ENCODE data around the gene LIMCH1. TPM values are rescaled to one million over a fixed set of nuclear protein-coding genes. Genes with fewer than 3 reads are reported as not detected.
A peak's percentile ranks its signal among the peaks of the same experiment; 100 is the strongest.
"Not testable (repeated sequence)": the region's sequence is repeated elsewhere in the genome, so short reads cannot be mapped to it uniquely, and the experiment has no call there.

Gene LIMCH1
- 17.7 and 65.0 TPM in 2 replicates for total RNA-seq

- DNase-seq (ENCODE audit: low read depth): peak; percentile 47
These were observed at the start of gene LIMCH1 for GRCh38 chr4:41538017-41538733. Gene LIMCH1, plus strand, starts transcription at chr4:41538157. Its CDS starts 67,839 bp downstream, at chr4:41605996.

DNA sequence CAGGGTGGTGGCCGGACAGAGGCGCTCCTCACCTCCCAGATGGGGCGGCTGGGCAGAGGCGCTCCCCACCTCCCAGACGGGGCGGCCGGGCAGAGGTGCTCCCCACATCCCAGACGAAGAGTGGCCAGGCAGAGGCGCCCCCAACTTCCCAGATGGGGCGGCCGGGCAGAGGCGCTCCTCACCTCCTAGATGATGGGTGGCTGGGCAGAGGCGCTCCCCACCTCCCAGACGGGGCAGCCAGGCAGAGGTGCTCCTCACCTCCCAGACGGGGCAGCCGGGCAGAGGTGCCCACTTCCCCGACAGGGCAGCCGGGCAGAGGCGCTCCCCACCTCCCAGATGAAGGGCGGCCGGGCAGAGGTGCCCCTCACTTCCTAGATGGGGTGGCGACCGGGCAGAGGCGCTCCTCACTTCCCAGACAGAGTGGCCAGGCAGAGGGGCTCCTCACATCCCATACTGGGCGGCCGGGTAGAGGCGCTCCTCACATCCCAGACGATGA, 46.8 kb upstream of the LIMCH1 start:
- DNase-seq (ENCODE audit: low read depth): not testable (repeated sequence)

DNA sequence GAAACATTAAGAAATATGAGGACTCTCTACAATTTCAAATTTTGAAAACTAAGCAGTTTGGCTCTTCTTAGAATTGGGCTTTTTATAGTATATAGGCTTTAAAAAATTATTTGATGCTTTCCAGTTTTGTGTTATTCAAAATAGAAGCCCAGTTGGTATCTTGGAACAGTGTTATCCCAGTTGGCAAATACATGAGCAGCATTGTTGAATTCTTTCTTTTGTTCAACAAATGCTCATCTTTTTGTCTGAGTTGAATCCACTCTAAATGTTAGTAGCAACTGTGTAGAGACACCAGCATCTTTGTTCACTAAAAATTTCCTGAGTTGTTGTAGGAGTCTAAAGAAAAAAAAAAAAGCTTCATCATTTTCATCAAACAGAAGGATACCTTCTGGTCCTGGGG, 41.0 kb upstream of the LIMCH1 start:
- DNase-seq (ENCODE audit: low read depth): no peak

DNA sequence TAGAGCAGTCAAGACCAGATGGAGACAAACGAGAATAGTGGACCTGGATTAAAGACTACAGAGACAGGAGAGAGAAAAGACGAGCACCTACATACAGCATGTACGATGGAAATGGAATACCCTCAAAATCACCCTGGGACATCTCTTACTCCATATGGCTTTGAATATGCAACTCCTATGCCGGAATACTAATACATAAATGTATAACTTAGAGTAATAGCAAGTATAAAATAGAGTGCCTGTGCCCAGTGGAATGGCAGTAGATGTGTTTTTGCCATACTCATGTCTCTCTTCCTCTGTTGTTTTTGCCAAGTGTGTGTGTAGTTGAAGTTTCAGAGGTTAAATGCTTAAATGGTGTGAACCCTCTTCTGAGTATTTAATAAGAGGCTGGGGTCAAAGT, 39.8 kb upstream of the LIMCH1 start:
- DNase-seq (ENCODE audit: low read depth): no peak

GRCh38 chr4:41504167-41504818, 33.7 kb upstream of the LIMCH1 start:
- no peak for DNase-seq (ENCODE audit: low read depth)

- DNase-seq (ENCODE audit: low read depth): peak; percentile 86
These were observed 32.7 kb upstream of the LIMCH1 start for GRCh38 chr4:41505161-41505661.

DNA sequence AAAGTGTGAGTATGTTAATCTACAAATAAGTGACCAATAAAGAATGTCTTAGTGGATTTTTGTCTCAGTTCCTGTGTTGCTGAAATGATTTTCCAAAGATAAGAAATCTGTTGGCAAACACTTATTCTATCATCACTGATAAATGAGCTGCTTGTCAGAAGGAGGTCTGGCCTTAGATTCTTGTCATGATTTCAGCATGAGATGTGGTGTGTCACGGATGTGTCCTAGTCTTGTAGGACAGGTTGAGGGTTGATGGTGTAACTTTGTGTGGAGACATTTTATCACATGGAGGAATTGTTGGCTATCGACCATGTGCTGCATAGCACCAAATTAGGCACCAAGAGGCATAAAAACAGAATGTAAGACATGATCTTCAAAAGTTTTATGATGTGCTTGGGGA, 31.8 kb upstream of the LIMCH1 start:
- peak; percentile 78 for DNase-seq (ENCODE audit: low read depth)

DNA sequence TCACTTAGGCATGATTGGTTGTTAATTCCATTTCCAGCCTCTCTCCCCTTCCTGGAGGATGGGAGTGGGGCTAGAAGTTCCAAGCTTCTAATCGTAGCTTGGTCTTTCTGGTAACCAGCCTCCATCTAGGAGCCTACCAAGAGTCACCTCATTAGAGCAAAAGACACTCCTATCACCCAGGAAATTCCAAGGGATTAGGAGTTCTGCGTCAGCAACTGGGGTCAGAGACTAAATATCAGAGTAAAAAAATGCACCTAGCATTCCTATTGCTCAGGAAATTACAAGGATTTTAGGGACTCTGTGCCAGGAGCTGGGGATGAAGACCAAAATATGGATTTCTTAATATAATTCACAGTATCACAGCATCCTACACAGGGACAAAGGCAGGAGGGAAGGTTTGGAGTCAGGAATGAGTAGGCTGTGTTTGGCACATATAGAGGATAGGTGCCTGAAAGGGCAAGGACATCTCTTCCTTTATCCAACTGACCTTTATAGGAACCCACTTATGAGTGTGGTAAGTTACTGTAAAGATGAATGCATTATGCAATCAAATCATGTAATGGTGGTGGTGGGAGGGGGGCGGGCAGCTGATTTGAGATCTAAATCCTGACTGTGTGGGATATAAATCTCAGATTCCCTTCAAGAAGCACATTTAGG, 30.5 kb upstream of the LIMCH1 start:
- no peak for DNase-seq (ENCODE audit: low read depth)

DNA sequence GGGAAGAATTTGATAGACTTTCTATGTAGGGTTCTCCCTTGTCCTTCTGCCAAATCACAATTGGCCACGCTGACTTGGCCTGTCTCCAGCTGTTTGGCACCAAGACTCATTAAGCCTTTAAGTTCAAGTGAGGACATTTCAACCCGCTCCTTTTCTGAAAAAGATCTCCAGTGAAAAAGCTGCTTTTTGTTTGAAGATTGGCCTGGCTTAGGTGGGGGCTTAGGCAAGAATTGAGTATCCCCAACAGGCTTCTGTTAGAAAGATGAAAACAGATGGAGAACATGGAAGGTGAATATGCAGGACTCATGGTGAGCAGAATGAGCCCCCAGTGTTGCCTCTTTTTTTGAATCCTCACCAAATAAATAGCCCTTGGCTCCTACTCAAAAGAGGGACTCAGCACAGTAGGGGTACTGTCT, 28.5 kb upstream of the LIMCH1 start:
- peak; percentile 47 for DNase-seq (ENCODE audit: low read depth)

DNA sequence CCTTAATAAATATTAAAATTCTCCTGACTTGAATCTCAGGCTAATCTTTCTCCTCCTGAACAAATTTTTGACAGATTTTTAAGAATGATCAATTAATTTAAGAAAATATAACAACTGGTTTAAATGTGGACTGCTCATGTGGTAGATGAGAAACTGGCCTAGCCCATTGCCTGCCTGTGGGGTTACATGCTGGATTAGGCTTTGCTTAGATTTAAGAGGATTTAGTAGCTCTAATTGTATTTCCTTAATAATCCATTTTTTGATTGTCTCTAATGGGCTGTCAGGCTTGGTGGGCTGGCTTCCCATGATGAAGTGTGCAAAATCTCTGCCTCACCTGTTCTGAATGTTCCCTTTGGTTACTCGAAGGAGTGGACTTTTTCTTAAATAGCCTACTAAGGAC, 27.8 kb upstream of the LIMCH1 start:
- DNase-seq (ENCODE audit: low read depth): no peak

GRCh38 chr4:41512136-41512535, 25.8 kb upstream of the LIMCH1 start:
- DNase-seq (ENCODE audit: low read depth): peak; percentile 71

GRCh38 chr4:41512596-41512995, 25.4 kb upstream of the LIMCH1 start:
- no peak for DNase-seq (ENCODE audit: low read depth)

DNA sequence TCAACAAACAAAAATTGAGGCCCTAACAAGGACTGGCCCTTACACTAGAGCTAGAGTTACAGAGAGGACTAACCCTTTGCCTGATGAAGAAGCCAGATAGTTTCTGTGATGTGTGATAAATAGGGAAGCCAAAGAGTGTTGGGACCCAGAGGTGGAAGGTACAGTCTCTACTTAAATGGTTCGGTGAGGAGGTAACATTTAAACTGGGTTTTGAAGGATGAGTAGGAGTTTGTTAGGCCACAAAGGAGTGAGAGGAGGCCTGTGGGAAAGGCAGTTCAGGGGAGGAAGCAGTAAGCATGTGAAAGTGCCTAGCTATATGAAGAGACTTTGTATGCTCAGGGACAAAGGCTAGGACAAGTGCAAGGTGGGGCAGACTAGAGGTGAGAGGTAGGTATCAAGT, 23.8 kb upstream of the LIMCH1 start:
- no peak for DNase-seq (ENCODE audit: low read depth)

DNA sequence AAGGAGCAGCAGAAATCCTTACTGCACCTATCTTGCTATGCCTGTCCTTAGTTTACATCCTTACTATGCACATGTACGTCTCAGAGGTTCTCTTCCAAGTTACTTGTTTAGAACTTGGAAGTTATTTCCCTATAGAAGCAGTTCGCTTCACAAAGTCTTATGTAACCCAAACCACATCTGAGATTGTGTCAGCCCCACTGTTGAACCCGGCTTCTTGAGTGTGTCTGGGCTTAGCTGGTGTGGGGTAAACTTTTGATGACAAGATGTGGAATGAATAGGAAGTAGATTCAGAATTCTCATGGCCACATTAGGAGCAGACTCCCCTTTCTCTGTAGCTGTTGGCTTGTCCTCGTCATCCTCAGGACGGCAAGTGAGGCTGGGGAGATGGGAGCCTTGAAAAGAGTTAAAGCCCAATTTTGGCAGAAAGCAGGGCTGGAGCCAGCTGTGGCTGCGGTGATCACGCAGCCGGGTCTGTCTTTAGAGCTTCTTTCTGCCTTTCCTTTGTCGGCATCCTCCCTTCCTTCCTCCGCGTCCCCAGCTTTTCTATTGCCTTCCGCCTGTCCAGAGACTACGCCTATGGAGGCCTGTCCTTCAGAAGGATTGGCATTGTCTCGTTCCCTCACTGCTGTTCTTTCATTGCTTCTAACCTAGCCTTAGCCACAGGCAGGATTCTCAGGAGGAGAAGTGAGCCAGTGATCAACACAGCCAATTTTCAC, 23.0 kb upstream of the LIMCH1 start:
- no peak for DNase-seq (ENCODE audit: low read depth)

GRCh38 chr4:41517121-41517520, 20.8 kb upstream of the LIMCH1 start:
- no peak for DNase-seq (ENCODE audit: low read depth)

- no peak for DNase-seq (ENCODE audit: low read depth)
These were observed 20.2 kb upstream of the LIMCH1 start for GRCh38 chr4:41517747-41518146.

GRCh38 chr4:41524425-41524824, 13.5 kb upstream of the LIMCH1 start:
- DNase-seq (ENCODE audit: low read depth): no peak

- peak; percentile 99 for DNase-seq (ENCODE audit: low read depth)
These were observed 12.8 kb upstream of the LIMCH1 start for GRCh38 chr4:41525129-41525528.

GRCh38 chr4:41526628-41527027, 11.3 kb upstream of the LIMCH1 start:
- no peak for DNase-seq (ENCODE audit: low read depth)

DNA sequence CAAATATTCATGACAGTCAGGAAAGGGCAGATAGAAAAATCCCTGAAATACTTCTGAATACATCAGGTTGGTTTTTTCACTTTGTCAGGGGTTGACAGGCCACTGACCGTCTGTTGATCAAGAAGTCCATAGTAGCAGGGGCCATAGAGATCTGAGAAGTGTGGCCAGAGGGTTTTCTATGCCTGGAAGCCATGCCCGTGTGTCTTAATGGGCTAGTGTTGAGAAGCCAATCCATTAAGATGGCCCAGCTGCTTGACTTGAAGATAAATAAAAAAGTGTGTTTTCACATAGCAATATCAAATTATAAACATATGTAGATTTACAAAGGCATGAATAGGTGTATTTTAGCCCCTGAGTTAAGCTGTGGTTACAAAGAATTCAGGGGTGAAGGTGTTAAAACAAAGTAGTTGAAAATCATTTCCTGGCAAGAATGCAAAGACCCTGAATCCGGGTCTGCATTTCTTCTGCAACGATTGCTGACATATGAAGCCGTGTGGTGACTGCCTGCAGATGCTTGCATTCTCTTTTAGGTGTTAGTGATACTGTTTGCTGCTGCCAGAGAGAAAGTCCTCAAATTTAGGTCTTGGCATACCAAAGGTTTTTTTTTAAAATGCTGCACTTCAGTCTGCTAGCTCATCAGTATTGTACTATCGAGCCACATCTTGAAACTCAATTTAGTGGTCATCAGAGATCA, 9.3 kb upstream of the LIMCH1 start:
- DNase-seq (ENCODE audit: low read depth): no peak

DNA sequence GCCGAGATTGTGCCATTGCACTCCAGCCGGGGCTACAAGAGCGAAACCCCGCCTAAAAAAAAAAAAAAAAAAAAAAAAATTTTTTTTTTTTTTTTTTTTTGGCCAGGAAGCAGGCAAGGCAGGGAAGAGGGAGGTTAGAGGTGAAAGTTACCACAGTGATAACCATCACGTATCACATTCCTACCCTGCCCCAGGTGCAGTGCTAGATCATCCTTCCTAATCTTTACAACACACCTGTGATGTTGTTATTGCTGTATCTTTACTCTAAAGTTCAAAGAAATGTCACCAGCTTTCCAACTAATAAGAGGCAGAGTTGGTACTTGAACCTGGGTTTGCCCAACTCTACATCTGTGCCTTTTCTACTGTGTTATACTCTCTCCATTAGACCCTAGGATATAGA, 7.2 kb upstream of the LIMCH1 start:
- DNase-seq (ENCODE audit: low read depth): no peak
